Gastroesophageal sphincter (tissue), 4 donors: ENCODE results near the gene PUS7L. TPM values are rescaled to one million over a fixed set of nuclear protein-coding genes. Genes with fewer than 3 reads are reported as not detected.

Experiments
- ATAC-seq: fragments of 150-250 bp; one replicate; pipeline ENCODE4 v1.9.1; 2016; ENCODE audit warnings: mild to moderate bottlenecking, moderate library complexity
- H3K27ac ChIP-seq, 4 donors: fragments of 200-600 bp; sonication (generic) in 3 of 4; 1 replicate in 3 of 4; 2 replicates in 1 of 4; pipeline ENCODE4 v1.5.1; 2016 to 2019
- H3K27me3 ChIP-seq: fragments of 200-600 bp; sonication (generic); one replicate; pipeline ENCODE4 v1.5.1; 2019
- H3K36me3 ChIP-seq, 2 donors: fragments of 200-600 bp; sonication (generic); one replicate each; pipeline ENCODE4 v1.5.1; 2019; ENCODE audit warnings: control low read depth in 1 of 2
- H3K4me1 ChIP-seq, 3 donors: fragments of 200-600 bp; sonication (generic); 1 replicate in 2 of 3; 2 replicates in 1 of 3; pipeline ENCODE4 v1.5.1; 2016 to 2019; ENCODE audit warnings: control low read depth in 2 of 3
- H3K4me3 ChIP-seq, 2 donors: fragments of 200-600 bp; sonication (generic); one replicate each; pipeline ENCODE4 v1.5.1; 2019; ENCODE audit warnings: mild to moderate bottlenecking in 1 of 2, moderate library complexity in 1 of 2
- H3K9me3 ChIP-seq, 3 donors: fragments of 200-600 bp; sonication (generic); one replicate each; pipeline ENCODE4 v1.5.1; 2017 to 2019; ENCODE audit warnings: control low read depth in 2 of 3
- EP300 ChIP-seq: sonication (generic); formaldehyde crosslinking; IDR thresholded peaks from one replicate; pipeline ENCODE4 v1.6.1; 2017; ENCODE audit warnings: antibody characterized with exemption, mild to moderate bottlenecking
- POLR2A ChIP-seq, 2 donors: fragments of 450-650 bp; IDR thresholded peaks; one replicate each; pipeline ENCODE4 v1.6.1; 2017; ENCODE audit warnings: antibody characterized with exemption in 2 of 2, mild to moderate bottlenecking in 2 of 2, moderate library complexity in 1 of 2
- POLR2AphosphoS5 ChIP-seq: sonication (generic); formaldehyde crosslinking; IDR thresholded peaks from one replicate; pipeline ENCODE4 v1.6.1; 2017; ENCODE audit warnings: antibody characterized with exemption
- WGBS, 2 donors: methylation state at CpG; one replicate each; pipeline ENCODE4 v1.1.5; 2018; ENCODE audit warnings: low coverage in 1 of 2; 5-methylcytosine and 5-hydroxymethylcytosine counted together
- total RNA-seq, 4 donors: library from RNA; depleted of rRNA; stranded (reverse); fragments of >200 nt; gene quantifications; one replicate each; pipeline ENCODE4 v1.1.0, GENCODE V29; 2016
- TF ChIP-seq, protein P1 (sequence below), 4 experiments: fragments of 200-600 bp in 2 of 4; fragments of 450-650 bp in 2 of 4; sonication (generic) in 1 of 4; IDR thresholded peaks; one replicate each; pipeline ENCODE4 v1.5.1; 2017 to 2019; ENCODE audit warnings: antibody characterized with exemption in 4 of 4, mild to moderate bottlenecking in 2 of 4, moderate library complexity in 2 of 4

The PUS7L gene
- 10 to 100 TPM in 2 of 4 donors, 1 to 10 TPM in 2; 5.4 to 11.7 (median 9.7) TPM for total RNA-seq

DNA sequence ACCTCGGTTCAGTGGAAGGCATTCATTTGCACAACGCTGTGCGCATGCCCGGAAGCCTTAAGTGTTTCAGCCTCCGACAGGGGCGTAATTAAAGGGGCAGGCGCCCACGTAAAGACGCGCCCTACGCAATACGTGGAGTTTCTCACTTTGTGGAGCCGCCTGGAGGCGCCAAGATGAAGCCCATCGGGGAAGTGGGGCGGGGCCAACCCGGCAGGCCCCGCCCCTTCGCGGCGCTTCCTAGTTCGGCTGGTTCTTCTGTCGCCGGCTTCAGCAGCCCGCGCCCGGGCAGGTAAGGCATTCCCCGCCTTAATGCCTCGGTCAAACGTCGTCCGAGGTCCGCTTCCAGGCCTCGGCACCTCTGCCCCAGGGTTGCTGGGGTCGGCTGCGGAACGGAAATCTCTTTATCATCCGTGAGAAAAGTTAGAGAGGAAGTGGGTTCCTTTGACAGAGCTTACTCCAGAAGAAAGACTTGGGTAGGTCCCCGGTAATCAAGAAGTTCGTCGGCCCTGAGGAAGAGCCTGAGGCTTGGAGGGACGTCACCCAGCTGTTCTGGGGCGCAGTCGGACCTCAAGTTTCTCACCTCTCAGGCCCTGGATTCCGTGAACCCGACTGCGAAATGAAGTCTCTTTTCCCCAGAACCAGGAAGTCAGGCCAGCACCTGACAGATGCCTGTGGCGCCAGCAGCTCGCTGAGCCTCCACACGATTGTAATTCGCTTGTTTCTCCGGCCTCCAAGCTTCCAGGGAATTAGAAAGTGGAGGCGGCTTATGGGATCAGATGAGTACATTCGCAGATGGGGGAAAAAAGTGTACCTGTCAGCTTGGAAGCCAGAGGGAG lies at the start of gene PUS7L, which contains the start of gene IRAK4:
PUS7L (minus strand) TSS at position 63 of the 836 bp plus-strand sequence. CDS start 3,545 bp downstream, outside the sequence.
IRAK4 (plus strand) TSS at position 224 of the 836 bp plus-strand sequence. CDS start 9,161 bp downstream, outside the sequence.
- peaks cover 0 to 11% of the 10 kb centered on the region in 2 donors for H3K36me3 ChIP-seq
- peak within 1 kb of the TSS; percentile 54 to 67 for H3K4me3 ChIP-seq
- TF ChIP-seq POLR2AphosphoS5: peak; percentile 74
- TF ChIP-seq POLR2A (IDR thresholded peaks at IDR 0.05): peak; percentile 55 to 57
- TF ChIP-seq EP300: no peak
- TF ChIP-seq, protein P1, sequence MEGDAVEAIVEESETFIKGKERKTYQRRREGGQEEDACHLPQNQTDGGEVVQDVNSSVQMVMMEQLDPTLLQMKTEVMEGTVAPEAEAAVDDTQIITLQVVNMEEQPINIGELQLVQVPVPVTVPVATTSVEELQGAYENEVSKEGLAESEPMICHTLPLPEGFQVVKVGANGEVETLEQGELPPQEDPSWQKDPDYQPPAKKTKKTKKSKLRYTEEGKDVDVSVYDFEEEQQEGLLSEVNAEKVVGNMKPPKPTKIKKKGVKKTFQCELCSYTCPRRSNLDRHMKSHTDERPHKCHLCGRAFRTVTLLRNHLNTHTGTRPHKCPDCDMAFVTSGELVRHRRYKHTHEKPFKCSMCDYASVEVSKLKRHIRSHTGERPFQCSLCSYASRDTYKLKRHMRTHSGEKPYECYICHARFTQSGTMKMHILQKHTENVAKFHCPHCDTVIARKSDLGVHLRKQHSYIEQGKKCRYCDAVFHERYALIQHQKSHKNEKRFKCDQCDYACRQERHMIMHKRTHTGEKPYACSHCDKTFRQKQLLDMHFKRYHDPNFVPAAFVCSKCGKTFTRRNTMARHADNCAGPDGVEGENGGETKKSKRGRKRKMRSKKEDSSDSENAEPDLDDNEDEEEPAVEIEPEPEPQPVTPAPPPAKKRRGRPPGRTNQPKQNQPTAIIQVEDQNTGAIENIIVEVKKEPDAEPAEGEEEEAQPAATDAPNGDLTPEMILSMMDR (IDR thresholded peaks at IDR 0.05): peak in 3 of 4 experiments; percentile 48 to 55 (median 54)
- H3K27me3 ChIP-seq: no peaks in the 10 kb centered on the region
- 0 to 1% methylated on average over 6 to 12 of the region's 54 CpGs for WGBS, 2 donors
- peak within 1 kb of the TSS; percentile 62 to 89 (median 88) for H3K27ac ChIP-seq
- H3K4me1 ChIP-seq: peaks cover 6 to 35% (median 18%) of the 10 kb centered on the region in 3 donors
- ATAC-seq: peak; percentile 99
- H3K9me3 ChIP-seq: no peaks in the 10 kb centered on the region

- Histone ChIP-seq H3K4me3 (no peak overlapping the region), H3K27me3 (no peaks in the 10 kb centered on the region)
- ATAC-seq: no peak
Observed at GRCh38 chr12:43807386-43807785, 48.8 kb upstream of the PUS7L start.

DNA sequence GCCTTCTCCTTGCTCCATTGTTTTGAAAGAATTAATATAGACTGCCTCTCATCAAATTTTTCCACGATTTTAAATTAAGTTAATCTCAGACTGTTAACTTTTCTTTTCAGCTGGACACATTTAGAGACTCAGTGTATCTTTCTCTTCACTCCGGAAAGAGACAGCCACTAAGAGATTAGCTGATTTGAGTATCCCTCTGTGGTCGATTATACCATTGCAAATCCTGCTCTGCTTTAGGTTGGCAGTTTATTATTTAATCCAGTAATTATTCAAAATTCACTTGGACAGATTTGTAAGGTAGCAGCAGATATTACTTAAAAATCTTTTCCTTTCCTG lies 48.1 kb upstream of the PUS7L start:
- H3K27ac ChIP-seq: peak overlapping the region; percentile 94 to 99 (median 96)
- peaks cover 0 to 36% (median 6%) of the 10 kb centered on the region in 3 donors for H3K4me1 ChIP-seq
- TF ChIP-seq POLR2A (IDR thresholded peaks at IDR 0.05): no peak
- no peak for TF ChIP-seq POLR2AphosphoS5
- no peak for TF ChIP-seq EP300
- TF ChIP-seq, protein P1 (IDR thresholded peaks at IDR 0.05): no peak
- H3K36me3 ChIP-seq: peaks cover 0 to 9% of the 10 kb centered on the region in 2 donors
- peak overlapping the region; percentile 83 to 100 for H3K4me3 ChIP-seq
- no peak for ATAC-seq
- 0 to 4% methylated on average over 3 of the region's 3 CpGs for WGBS, 2 donors
- H3K9me3 ChIP-seq: no peaks in the 10 kb centered on the region
- no peaks in the 10 kb centered on the region for H3K27me3 ChIP-seq

More at GRCh38 chr12:43807386-43807785, 48.8 kb upstream of the PUS7L start:
- TF ChIP-seq POLR2AphosphoS5 (no peak), POLR2A (IDR thresholded peaks at IDR 0.05) (no peak), EP300 (no peak)
- TF ChIP-seq, protein P1 (IDR thresholded peaks at IDR 0.05): no peak
- WGBS, 2 donors: 76 to 89% methylated on average over 3 of the region's 3 CpGs
- Histone ChIP-seq H3K4me1 (peaks cover 0 to 36% (median 6%) of the 10 kb centered on the region in 3 donors), H3K27ac (no peak overlapping the region), H3K36me3 (peaks cover 0 to 6% of the 10 kb centered on the region in 2 donors), H3K9me3 (no peaks in the 10 kb centered on the region)

- TF ChIP-seq EP300 (no peak), POLR2AphosphoS5 (peak; percentile 61), POLR2A (IDR thresholded peaks at IDR 0.05) (peak; percentile 86 to 89)
- TF ChIP-seq, protein P1 (IDR thresholded peaks at IDR 0.05): peak in 3 of 4 experiments; percentile 1 to 36 (median 19)
- H3K4me1 ChIP-seq: peaks cover 0 to 36% (median 6%) of the 10 kb centered on the region in 3 donors
- H3K9me3 ChIP-seq: no peaks in the 10 kb centered on the region
- peak within 1 kb of the TSS; percentile 83 to 100 for H3K4me3 ChIP-seq
- ATAC-seq: peak; percentile 100
- no peaks in the 10 kb centered on the region for H3K27me3 ChIP-seq
- peak within 1 kb of the TSS; percentile 94 to 99 (median 96) for H3K27ac ChIP-seq
- 0 to 2% methylated on average over 16 to 21 of the region's 89 CpGs for WGBS, 2 donors
- H3K36me3 ChIP-seq: peaks cover 0 to 14% of the 10 kb centered on the region in 2 donors
Observed at GRCh38 chr12:43805860-43806736, 47.5 kb upstream of the PUS7L start, which contains the start of gene TWF1. Gene TWF1 (minus strand): TSS chr12:43806317. CDS start chr12:43806245, 72 bp downstream.
